Smooth muscle cell (in vitro differentiated cells): ENCODE data around the gene TGFBR3. TPM values are rescaled to one million over a fixed set of nuclear protein-coding genes. Genes with fewer than 3 reads are reported as not detected.
A peak's percentile ranks its signal among the peaks of the same experiment; 100 is the strongest.

Experiments
- DNase-seq: peaks from one replicate; lab custom pipeline; 2025; ENCODE audit not compliant: unreplicated experiment; lab: John Stamatoyannopoulos, UW
- H2AFZ ChIP-seq: fragments of 200-600 bp; sonication (generic); 2 replicates; pipeline ENCODE4 v1.6.0; 2016; ENCODE audit warnings: antibody characterized with exemption, low read depth, mild to moderate bottlenecking
- H3F3A ChIP-seq: fragments of 200-600 bp; sonication (generic); 2 replicates; pipeline ENCODE4 v1.6.0; 2017; ENCODE audit warnings: antibody characterized with exemption, low read depth
- H3K27ac ChIP-seq: fragments of 200-600 bp; sonication (generic); 2 replicates; pipeline ENCODE4 v1.5.1; 2016; ENCODE audit warnings: low read depth, mild to moderate bottlenecking
- H3K27me3 ChIP-seq: fragments of 200-600 bp; sonication (generic); 2 replicates; pipeline ENCODE4 v1.6.1; 2016; ENCODE audit warnings: low read depth, mild to moderate bottlenecking
- H3K36me3 ChIP-seq: fragments of 200-600 bp; sonication (generic); 2 replicates; pipeline ENCODE4 v1.5.1; 2016; ENCODE audit warnings: low read depth
- H3K4me1 ChIP-seq: fragments of 200-600 bp; sonication (generic); 2 replicates; pipeline ENCODE4 v1.5.1; 2016; ENCODE audit warnings: low read depth
- H3K4me2 ChIP-seq: fragments of 200-600 bp; sonication (generic); 2 replicates; pipeline ENCODE4 v1.6.0; 2016; ENCODE audit warnings: mild to moderate bottlenecking
- H3K4me3 ChIP-seq: fragments of 200-600 bp; sonication (generic); 2 replicates; pipeline ENCODE4 v1.5.1; 2016; ENCODE audit warnings: mild to moderate bottlenecking
- H3K79me2 ChIP-seq: fragments of 200-600 bp; sonication (generic); 2 replicates; pipeline ENCODE4 v1.6.0; 2016; ENCODE audit warnings: low read depth, mild to moderate bottlenecking
- H3K9ac ChIP-seq: fragments of 200-600 bp; sonication (generic); 2 replicates; pipeline ENCODE4 v1.6.0; 2016; ENCODE audit warnings: low read depth
- H3K9me3 ChIP-seq: fragments of 200-600 bp; sonication (generic); replicated peaks from 2 replicates; pipeline ENCODE4 v1.5.1; 2016; ENCODE audit warnings: low read depth
- H4K20me1 ChIP-seq: fragments of 200-600 bp; sonication (generic); 2 replicates; pipeline ENCODE4 v1.6.0; 2016; ENCODE audit warnings: low read depth
- CTCF ChIP-seq: fragments of 200-600 bp; sonication (generic); IDR thresholded peaks from 2 replicates; pipeline ENCODE4 v1.5.1; 2017; ENCODE audit warnings: borderline replicate concordance, mild to moderate bottlenecking, antibody characterized with exemption; ENCODE audit not compliant: insufficient read depth, poor library complexity, severe bottlenecking
- WGBS: methylation state at CpG from one replicate; pipeline ENCODE4 v1.1.7; 2016; ENCODE audit warnings: low lambda C conversion rate; 5-methylcytosine and 5-hydroxymethylcytosine counted together
- polyA plus RNA-seq: library from polyadenylated mRNA; unstranded; fragments of >200 nt; fragmentation: Nextera tagmentation; extraction: Ambion mirVana; gene quantifications from 2 replicates; pipeline ENCODE4 v1.2.1, GENCODE V29; 2016
- total RNA-seq: library from RNA; depleted of rRNA; stranded (reverse); fragments of >200 nt; gene quantifications from 2 replicates; pipeline ENCODE4 v1.2.3, GENCODE V29; 2014

The TGFBR3 gene
- total and polyA plus RNA-seq, 2 experiments from 2014 or later, result 68.3 to 112 TPM

- 98% methylated on average over 2 of the region's 2 CpGs for WGBS
- TF ChIP-seq CTCF, result no peak
- H3F3A ChIP-seq, result peaks cover 16% of the 10 kb centered on the region
- H3K36me3 ChIP-seq, result no peaks in the 10 kb centered on the region
- no peaks in the 10 kb centered on the region for H3K27me3 ChIP-seq
- H3K4me1 ChIP-seq, result peaks cover 27% of the 10 kb centered on the region
- no peak overlapping the region for H3K4me2 ChIP-seq
- no peak overlapping the region for H3K4me3 ChIP-seq
- no peak overlapping the region for H2AFZ ChIP-seq
- H3K79me2 ChIP-seq, result no peaks in the 10 kb centered on the region
- H3K9ac ChIP-seq, result no peak overlapping the region
- H3K9me3 ChIP-seq, result no peaks in the 10 kb centered on the region
- peak overlapping the region; percentile 37 for H3K27ac ChIP-seq
- no peak for DNase-seq
- H4K20me1 ChIP-seq, result no peaks in the 10 kb centered on the region
Observed at GRCh38 chr1:91693557-91693956, 192.4 kb downstream of the TGFBR3 start.

- Histone ChIP-seq H3K4me3 (no peak overlapping the region), H3K9me3 (no peaks in the 10 kb centered on the region), H3K4me1 (peaks cover 40% of the 10 kb centered on the region), H3K4me2 (no peak overlapping the region), H4K20me1 (no peaks in the 10 kb centered on the region), H3K27ac (peak overlapping the region; percentile 77), H3K36me3 (no peaks in the 10 kb centered on the region), H3K79me2 (no peaks in the 10 kb centered on the region), H3F3A (peaks cover 22% of the 10 kb centered on the region), H3K9ac (no peak overlapping the region), H2AFZ (no peak overlapping the region), H3K27me3 (no peaks in the 10 kb centered on the region)
- no peak for DNase-seq
- 97% methylated on average over 4 of the region's 4 CpGs for WGBS
- TF ChIP-seq CTCF, result no peak
Observed at GRCh38 chr1:91691525-91691924, 194.4 kb downstream of the TGFBR3 start.

GRCh38 chr1:91689641-91690481 is 196.1 kb downstream of the TGFBR3 start:
- Histone ChIP-seq H3K4me1 (peaks cover 43% of the 10 kb centered on the region), H3K4me2 (peak overlapping the region; percentile 80), H4K20me1 (no peaks in the 10 kb centered on the region), H3K9me3 (no peaks in the 10 kb centered on the region), H3F3A (peaks cover 24% of the 10 kb centered on the region), H3K27me3 (no peaks in the 10 kb centered on the region), H3K36me3 (no peaks in the 10 kb centered on the region), H3K27ac (peak overlapping the region; percentile 77), H3K79me2 (no peaks in the 10 kb centered on the region), H3K9ac (peak overlapping the region; percentile 3), H2AFZ (peak overlapping the region; percentile 35), H3K4me3 (peak overlapping the region; percentile 19)
- WGBS, result 28% methylated on average over 11 of the region's 11 CpGs
- no peak for DNase-seq
- TF ChIP-seq CTCF, result no peak

- no peak for TF ChIP-seq CTCF
- Histone ChIP-seq H3K79me2 (no peaks in the 10 kb centered on the region), H3F3A (peaks cover 30% of the 10 kb centered on the region), H3K27ac (peak overlapping the region; percentile 77), H3K36me3 (no peaks in the 10 kb centered on the region), H3K4me3 (no peak overlapping the region), H2AFZ (no peak overlapping the region), H4K20me1 (no peaks in the 10 kb centered on the region), H3K27me3 (no peaks in the 10 kb centered on the region), H3K9me3 (no peaks in the 10 kb centered on the region), H3K4me1 (peaks cover 62% of the 10 kb centered on the region), H3K4me2 (no peak overlapping the region), H3K9ac (no peak overlapping the region)
- DNase-seq, result no peak
- 94% methylated on average over 1 of the region's 1 CpG for WGBS
Observed at GRCh38 chr1:91687452-91687851, 198.5 kb downstream of the TGFBR3 start.
